ENCODE measurements around the gene EPB41L3. TPM values are rescaled to one million over a fixed set of nuclear protein-coding genes. Genes with fewer than 3 reads are reported as not detected.

EPB41L3 gene
- total and polyA plus RNA-seq, 2 donors (not counting 1 experiment from before 2014, with no cell fraction given) = 3.1 to 29.9 TPM

DNA sequence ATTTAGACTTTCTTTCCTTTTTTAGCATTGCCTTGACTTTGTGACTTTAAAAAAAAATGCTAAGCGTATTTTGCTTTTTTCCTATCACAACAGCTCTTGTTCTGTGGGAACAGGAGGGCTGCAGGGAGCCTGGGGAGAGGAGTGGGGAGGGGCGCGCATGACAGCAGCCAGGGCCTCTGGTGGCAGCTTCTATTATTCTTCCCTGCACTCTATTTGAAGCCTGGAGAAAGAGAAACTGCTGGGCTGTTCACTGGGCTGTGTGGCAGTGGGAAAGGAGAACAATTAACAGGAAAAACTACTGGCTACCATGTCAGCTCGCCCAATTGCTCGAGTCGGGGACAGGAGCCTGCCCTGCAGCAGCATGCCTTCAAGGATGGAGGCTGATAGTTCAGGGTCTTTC lies 129.3 kb downstream of the EPB41L3 start:
- Histone ChIP-seq H3K36me3 (ENCODE audit: control insufficient read depth, insufficient read depth, low read length) (no peaks in the 10 kb centered on the region), H3K27ac (ENCODE audit: insufficient read depth, low read length) (no peak overlapping the region), H3K9ac (ENCODE audit: insufficient read depth, low read length) (no peak overlapping the region), H3K27me3 (ENCODE audit: control insufficient read depth, insufficient read depth, low read length) (no peaks in the 10 kb centered on the region), H3K9me3 (ENCODE audit: control insufficient read depth, insufficient read depth, low read depth, low read length) (no peaks in the 10 kb centered on the region), H3K4me1 (ENCODE audit: control insufficient read depth, extremely low read depth, insufficient read depth, low read length) (no peaks in the 10 kb centered on the region), H3K4me2 (ENCODE audit: extremely low read depth, insufficient read depth, low read length) (no peak overlapping the region), H3K4me3 (replicated peaks in 1 of 4; ENCODE audit: control extremely low read depth in 1 of 4, insufficient read depth in 1 of 4, low read depth in 3 of 4, low read length in 4 of 4) (no peak overlapping the region), H4K20me1 (ENCODE audit: control insufficient read depth, extremely low read depth, insufficient read depth, low read length) (no peaks in the 10 kb centered on the region), H3K79me2 (ENCODE audit: control insufficient read depth, insufficient read depth, low read length) (no peaks in the 10 kb centered on the region), H2AFZ (ENCODE audit: low read length) (no peak overlapping the region)
- no peak for DNase-seq (ENCODE audit: low read depth in 2 of 2)
- TF ChIP-seq CTCF (conservative IDR thresholded peaks at IDR 0.05 in 1 of 2, IDR thresholded peaks at IDR 0.05 in 1 of 2; ENCODE audit: low read depth in 1 of 2, low read length in 2 of 2) (no peak), EZH2 (IDR thresholded peaks at IDR 0.05; ENCODE audit: low read length, missing control alignments) (no peak)

GRCh38 chr18:5413447-5413846 lies 130.3 kb downstream of the EPB41L3 start:
- TF ChIP-seq CTCF (conservative IDR thresholded peaks at IDR 0.05 in 1 of 2, IDR thresholded peaks at IDR 0.05 in 1 of 2; ENCODE audit: low read depth in 1 of 2, low read length in 2 of 2) (no peak), EZH2 (IDR thresholded peaks at IDR 0.05; ENCODE audit: low read length, missing control alignments) (no peak)
- Histone ChIP-seq H2AFZ (ENCODE audit: low read length) (no peak overlapping the region), H3K4me2 (ENCODE audit: extremely low read depth, insufficient read depth, low read length) (no peak overlapping the region), H3K27me3 (ENCODE audit: control insufficient read depth, insufficient read depth, low read length) (no peaks in the 10 kb centered on the region), H4K20me1 (ENCODE audit: control insufficient read depth, extremely low read depth, insufficient read depth, low read length) (no peaks in the 10 kb centered on the region), H3K4me1 (ENCODE audit: control insufficient read depth, extremely low read depth, insufficient read depth, low read length) (no peaks in the 10 kb centered on the region), H3K79me2 (ENCODE audit: control insufficient read depth, insufficient read depth, low read length) (no peaks in the 10 kb centered on the region), H3K36me3 (ENCODE audit: control insufficient read depth, insufficient read depth, low read length) (no peaks in the 10 kb centered on the region), H3K4me3 (replicated peaks in 1 of 4; ENCODE audit: control extremely low read depth in 1 of 4, insufficient read depth in 1 of 4, low read depth in 3 of 4, low read length in 4 of 4) (no peak overlapping the region), H3K27ac (ENCODE audit: insufficient read depth, low read length) (no peak overlapping the region), H3K9ac (ENCODE audit: insufficient read depth, low read length) (no peak overlapping the region), H3K9me3 (ENCODE audit: control insufficient read depth, insufficient read depth, low read depth, low read length) (no peaks in the 10 kb centered on the region)
- no peak for DNase-seq (ENCODE audit: low read depth in 2 of 2)

DNA sequence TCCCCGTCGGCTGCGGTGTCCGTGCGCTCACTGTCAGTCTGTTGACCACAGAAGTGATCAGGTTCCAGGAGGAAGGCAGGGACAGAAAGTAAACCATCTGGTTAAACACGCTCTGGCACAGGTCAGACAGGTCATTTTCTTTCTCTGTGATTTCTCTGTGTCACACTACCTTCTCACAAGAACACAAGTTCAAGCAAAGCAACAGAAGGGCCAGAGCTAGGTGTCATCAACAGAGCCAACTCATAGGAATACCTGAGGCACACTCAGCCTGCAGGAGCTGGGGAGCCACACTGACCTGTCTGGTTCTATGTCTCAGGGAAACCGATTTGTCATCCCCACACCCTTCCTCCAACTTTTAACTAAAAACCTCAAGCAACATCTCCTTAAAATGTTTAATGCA lies 133.2 kb downstream of the EPB41L3 start:
- H2AFZ ChIP-seq (ENCODE audit: low read length) = no peak overlapping the region
- H3K79me2 ChIP-seq (ENCODE audit: control insufficient read depth, insufficient read depth, low read length) = no peaks in the 10 kb centered on the region
- H3K36me3 ChIP-seq (ENCODE audit: control insufficient read depth, insufficient read depth, low read length) = no peaks in the 10 kb centered on the region
- H4K20me1 ChIP-seq (ENCODE audit: control insufficient read depth, extremely low read depth, insufficient read depth, low read length) = no peaks in the 10 kb centered on the region
- H3K27me3 ChIP-seq (ENCODE audit: control insufficient read depth, insufficient read depth, low read length) = no peaks in the 10 kb centered on the region
- H3K4me1 ChIP-seq (ENCODE audit: control insufficient read depth, extremely low read depth, insufficient read depth, low read length) = no peaks in the 10 kb centered on the region
- no peak for TF ChIP-seq CTCF (conservative IDR thresholded peaks at IDR 0.05 in 1 of 2, IDR thresholded peaks at IDR 0.05 in 1 of 2; ENCODE audit: low read depth in 1 of 2, low read length in 2 of 2)
- no peak for TF ChIP-seq EZH2 (IDR thresholded peaks at IDR 0.05; ENCODE audit: low read length, missing control alignments)
- no peaks in the 10 kb centered on the region for H3K9me3 ChIP-seq (ENCODE audit: control insufficient read depth, insufficient read depth, low read depth, low read length)
- DNase-seq (ENCODE audit: low read depth in 2 of 2) = no peak
- H3K4me3 ChIP-seq (replicated peaks in 1 of 4; ENCODE audit: control extremely low read depth in 1 of 4, insufficient read depth in 1 of 4, low read depth in 3 of 4, low read length in 4 of 4) = no peak overlapping the region
- H3K27ac ChIP-seq (ENCODE audit: insufficient read depth, low read length) = no peak overlapping the region
- no peak overlapping the region for H3K4me2 ChIP-seq (ENCODE audit: extremely low read depth, insufficient read depth, low read length)
- no peak overlapping the region for H3K9ac ChIP-seq (ENCODE audit: insufficient read depth, low read length)

All from fibroblast of lung (primary cell).